NCI-H1436 treated with DMSO at 0.1 percent for 48 hours (cell line): Measurements from ENCODE around the gene SLC9A7.

Experiments
- DNase-seq: peaks from one replicate; lab custom pipeline; 2025; lab: John Stamatoyannopoulos, UW

The SLC9A7 gene

DNA sequence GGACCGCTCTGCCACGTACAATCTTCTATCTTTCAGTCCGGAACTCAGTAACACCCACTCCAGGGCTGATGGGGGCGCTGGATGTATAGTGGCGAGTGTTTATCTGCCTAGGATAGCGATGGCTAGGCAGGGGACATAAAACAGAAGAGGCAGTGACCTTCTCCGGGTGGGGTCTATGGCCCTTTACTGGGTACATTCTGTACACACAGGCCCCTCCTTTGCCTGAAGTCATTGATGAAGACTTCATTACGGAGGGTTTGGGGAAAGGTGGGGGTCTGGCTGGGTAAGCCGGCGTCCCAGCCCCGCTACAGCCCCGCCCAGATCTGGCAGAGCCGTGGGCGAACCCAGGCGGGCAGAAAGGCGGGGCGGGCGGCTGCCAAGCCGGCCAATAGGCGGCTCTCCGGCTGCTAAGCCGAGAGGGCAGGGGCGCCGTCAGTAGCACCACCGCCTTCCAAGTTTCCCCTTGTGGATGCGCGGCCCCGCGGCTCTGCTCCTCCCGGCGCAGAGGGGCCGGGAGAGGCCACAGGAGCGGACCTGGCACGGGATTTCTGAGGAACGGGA, 185.5 kb downstream of the SLC9A7 start, which contains the start of gene CHST7:
TSS of gene CHST7 (plus strand) at position 435 of the 561 bp plus-strand sequence. CDS start 167 bp downstream, outside the sequence.
- DNase-seq: no peak

DNA sequence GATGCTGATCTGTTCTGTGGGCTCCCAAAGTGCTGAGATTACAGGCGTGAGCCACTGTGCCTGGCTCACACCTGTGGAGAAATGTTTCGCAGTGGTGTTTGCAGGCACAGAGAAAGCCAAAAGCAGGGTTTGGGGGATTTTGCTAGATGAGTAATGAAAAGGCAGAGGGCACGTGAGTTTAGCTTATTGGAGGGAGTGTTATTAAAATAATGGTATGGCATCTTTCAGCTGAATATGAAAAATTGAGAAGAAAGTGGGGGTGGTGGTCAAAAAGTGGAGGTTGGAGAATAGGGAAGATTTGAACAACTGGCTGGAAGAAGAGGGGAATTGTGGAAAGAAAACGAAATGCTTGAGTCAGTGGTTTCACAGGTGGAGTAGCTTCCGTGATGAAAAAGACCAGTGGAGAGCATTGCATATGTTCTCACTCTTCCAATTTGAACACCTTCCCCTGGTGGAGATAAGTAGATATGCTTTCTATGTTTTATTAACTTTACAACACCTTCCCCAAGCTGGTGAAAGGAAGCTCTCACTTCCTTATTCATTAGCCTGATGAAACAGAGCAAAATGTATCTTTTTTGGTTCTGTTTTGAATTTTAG, 186.5 kb downstream of the SLC9A7 start:
- no peak for DNase-seq

DNA sequence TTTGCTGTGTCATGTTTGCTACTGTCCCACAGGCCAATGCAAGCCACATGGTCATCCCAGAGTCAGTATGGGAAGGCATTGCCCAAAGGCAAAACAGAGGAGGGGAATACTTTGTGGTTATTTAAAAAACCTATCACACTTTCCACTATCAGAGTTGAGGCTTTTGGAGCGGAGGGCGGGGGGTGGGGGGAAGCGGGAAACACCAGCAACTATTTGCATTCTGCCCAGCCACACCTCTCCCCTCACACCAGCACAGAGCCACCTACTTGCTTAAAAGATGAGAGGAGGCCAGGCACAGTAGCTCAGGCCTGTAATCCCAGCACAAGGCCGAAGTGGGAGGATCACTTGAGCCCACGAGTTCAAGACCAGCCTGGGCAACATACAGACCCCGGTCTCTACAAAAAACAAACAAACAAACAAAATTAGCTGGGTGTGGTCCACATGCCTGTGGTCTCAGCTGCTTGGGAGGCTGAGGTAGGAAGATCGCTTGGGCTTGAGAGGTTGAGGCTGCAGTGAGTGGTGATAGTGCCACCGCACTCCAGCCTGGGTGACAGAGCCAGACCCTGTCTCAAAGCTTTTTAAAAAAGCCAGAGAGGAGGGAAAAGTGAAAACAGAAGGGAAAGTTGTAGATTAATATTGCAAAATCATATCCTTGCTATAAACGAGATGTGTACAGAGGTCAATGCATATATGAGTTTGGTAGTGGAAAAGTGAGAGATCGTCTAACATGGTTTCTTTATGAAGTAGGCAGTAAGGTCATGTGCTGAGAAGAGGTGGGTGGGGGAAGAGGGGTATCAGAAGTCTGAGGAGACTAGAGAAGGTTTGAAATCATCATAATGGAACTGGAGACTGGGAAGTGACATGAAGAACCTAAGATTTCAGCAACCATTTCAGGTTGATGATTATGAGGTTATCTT, 187.2 kb downstream of the SLC9A7 start:
- DNase-seq: no peak

DNA sequence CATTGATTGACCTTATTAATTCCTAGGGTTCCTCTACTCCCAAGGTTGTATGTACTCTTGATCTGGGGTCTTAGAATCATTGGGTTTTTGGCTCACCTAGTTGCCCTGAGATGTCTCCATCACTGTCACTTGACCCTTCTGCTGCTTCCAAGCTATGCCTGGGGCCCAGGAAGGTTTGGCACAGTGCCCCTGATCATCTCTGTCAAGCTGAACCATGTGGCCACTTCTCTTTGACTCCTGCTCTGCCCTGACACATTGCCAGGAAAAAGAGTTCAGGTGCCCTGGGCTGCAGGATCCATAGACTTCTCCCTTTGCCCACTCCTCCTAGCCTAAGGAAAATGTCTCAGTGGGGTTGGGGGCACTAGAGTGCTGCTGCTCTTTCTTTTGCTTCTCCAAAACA, 189.3 kb downstream of the SLC9A7 start:
- DNase-seq: no peak

DNA sequence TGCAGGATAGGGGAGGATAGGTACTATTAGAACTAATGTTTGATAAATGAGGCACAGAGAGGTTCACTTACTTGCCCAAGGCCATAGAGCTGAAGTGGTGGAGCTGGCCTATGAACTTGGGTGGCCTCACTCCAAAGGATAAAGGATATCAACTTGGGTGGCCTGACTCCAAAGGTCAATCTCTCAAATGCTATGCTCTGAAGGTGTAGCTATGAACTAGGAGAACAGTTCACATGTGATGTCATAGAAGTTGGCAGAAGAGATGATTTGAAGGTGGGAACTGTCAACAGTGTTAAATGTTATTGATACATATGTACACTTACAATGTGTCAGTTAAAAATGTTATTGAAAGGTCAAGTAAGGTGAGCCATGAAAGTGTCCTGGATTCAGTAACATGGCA, 191.5 kb downstream of the SLC9A7 start:
- no peak for DNase-seq

DNA sequence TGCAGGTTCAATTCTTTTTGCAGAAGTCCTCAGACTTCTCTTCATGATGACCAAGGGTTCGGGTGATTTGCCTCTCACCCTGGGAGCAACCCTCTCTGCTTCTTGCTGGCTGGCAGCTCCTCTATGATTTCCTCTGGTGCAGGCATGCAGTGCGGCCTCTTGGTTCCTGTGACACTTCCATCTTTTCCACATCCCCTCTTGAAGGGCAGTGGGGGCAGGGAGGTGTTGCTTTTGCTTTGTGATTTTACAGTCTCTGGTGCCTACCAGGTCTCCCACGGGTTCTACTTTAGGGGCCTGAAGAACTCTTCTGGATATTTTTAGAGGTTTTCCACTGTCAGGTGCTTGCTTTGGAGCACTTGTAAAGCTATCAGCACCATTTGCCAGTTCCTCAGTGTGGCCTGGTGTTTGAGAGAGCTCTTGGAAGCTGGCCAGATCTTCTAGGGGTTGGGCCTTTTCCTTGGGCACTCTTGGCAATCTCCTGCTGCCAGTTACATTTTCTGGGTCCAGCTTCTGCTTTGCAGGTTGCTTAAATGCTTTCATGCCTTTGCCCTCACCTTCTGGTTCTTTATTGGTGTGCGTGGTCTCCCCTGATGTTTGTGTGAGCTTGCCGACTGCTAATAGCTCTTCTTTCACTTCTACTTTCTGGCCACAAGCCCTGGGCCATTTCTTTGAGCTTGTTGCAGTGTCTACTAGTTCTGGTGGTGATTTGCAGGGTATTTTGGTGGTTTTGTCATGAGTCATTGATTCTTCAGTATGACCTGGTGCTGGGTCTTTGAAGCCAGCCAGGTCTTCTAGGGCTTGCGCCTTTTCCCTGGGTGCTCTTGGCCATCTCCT, 196.9 kb downstream of the SLC9A7 start:
- no peak for DNase-seq

DNA sequence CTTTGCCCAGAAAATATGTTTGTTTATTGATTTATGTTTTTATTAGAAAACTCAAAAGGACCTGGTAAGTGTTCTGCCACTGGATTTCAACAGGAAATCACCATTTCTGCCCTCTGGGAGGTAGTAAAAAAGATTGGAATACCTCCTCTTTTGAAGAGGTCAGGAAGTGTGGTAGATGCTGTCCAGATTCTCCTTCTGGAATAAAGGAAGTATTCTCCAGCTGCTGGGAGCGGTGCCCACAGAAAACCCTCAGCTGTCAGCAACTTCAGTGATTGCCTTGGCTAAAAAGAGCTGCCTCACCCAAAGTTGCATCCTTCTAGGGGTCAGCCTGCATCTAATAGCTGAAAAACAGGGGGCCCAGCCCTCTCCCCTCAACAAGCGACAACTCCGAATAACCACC, 199.9 kb downstream of the SLC9A7 start:
- no peak for DNase-seq

DNA sequence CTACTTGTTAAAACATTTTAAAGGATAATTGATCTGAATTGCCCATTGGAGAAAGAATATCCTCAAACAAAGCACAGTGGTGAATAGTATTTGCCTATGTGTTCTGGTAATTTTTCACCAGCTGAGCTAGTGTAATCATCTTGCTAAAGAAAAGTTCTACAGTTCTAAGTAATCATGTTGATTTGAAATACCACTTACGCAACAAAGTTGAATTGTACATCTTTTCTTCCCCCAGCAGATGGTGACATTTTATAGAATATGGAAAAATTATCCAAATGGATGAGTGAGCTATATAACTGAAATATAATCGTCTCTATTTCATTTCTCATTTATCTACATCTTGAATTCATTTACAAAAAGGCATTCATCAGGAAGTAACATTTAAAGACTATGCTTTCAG, 204.0 kb downstream of the SLC9A7 start:
- DNase-seq: no peak

DNA sequence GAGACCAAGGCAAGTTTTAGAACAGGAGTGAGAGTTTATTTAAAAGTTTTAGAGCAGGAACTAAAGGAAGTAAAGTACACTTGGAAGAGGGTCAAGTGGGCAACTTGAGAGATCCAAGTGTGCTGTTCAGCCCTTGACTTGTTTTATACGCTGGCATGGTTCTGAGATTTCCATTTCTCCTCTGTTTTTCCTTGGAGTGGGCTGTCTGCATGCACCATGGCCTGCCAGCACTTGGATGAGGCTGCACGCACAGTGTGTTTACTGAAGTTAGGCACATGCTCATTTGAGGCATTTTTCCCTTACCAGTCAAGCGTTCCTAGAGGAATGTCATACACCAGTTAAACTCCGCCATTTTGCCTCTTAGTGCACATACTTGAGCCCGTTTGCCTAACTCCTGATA, 205.0 kb downstream of the SLC9A7 start:
- DNase-seq: no peak

DNA sequence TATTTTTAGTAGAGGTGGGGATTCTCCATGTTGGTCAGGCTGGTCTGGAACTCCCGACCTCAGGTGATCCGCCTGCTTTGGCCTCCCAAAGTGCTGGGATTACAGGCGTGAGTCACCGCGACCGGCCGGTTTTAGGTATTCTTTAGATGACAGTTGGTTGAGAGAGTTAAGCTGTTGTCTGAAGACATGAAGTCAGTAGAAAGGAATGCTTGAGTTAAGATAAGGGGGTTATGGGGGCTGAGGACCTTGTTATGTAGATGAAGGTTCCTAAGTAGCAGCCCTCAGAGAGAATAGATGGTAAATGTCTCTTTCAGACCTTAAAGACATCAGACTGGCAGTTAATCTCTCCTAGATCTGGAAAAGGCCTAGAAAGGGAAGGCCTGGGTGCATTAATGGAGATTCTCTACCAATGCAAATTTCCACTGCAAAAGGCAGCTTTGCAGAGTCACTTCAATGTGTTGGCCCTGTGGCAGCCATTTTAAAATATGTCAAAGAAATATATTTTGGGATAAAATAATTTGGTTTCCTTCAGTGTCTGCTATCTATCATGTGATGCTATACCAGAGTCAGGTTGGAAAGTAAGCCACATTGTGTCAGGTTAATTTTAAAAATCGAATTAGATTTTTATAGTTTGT, 207.3 kb downstream of the SLC9A7 start:
- DNase-seq: no peak

DNA sequence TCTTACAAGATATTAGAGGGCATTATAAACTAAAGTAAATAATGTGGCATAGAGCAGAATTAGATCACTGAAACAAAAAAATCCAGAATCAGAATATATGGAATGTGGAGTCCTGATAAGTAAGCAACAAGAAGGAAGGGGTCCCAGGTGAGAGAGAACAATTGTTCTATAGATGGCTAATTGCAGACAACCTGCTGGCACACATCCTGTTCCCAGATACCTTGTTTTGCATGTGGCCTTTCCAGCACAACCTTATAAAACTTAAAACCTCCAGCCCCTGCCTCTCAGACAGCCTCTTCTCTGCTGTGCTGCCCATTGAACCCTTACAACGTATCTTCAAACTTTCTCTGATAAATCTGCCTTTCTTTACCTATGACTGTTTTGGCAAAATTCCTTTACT, 209.0 kb downstream of the SLC9A7 start:
- DNase-seq: no peak
